HG03575 (cell line): ENCODE results near the gene GGTA1.
"Not testable (repeated sequence)": the region's sequence is repeated elsewhere in the genome, so short reads cannot be mapped to it uniquely, and the experiment has no call there.

ENCODE experiments used
- ATAC-seq: cut with Tn5 transposase; IDR thresholded peaks from one replicate; pipeline ENCODE4 v1.9.1; 2021; ENCODE audit not compliant: unreplicated experiment, insufficient number of reproducible peaks, low FRiP score; ENCODE audit errors: extremely low read depth

The GGTA1 gene

GRCh38 chr9:121472446-121472845 is 27.2 kb downstream of the GGTA1 start:
- no peak for ATAC-seq

DNA sequence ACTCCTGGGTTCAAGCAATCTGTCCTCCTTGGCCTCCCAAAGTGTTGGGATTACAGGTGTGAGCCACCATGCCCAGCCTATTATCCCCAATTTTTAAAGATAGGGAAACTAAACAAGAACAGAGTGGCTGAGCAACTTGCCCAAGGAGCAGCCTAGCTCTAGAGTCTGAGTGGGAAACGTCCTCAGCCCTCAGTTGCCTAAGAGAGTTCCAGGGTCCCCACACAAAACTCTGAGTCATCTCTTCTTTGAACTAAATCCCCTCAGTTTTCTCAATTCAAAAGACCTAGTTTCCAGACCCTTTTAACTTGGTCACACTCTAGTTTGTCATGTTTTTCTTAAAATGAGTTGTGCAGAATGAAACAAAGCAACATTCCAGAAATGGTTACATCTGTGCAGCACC is 33.5 kb downstream of the GGTA1 start:
- no peak for ATAC-seq

GRCh38 chr9:121464968-121465367 is 34.7 kb downstream of the GGTA1 start:
- ATAC-seq: no peak

- no peak for ATAC-seq
Observed at GRCh38 chr9:121463026-121463807, 36.4 kb downstream of the GGTA1 start.

DNA sequence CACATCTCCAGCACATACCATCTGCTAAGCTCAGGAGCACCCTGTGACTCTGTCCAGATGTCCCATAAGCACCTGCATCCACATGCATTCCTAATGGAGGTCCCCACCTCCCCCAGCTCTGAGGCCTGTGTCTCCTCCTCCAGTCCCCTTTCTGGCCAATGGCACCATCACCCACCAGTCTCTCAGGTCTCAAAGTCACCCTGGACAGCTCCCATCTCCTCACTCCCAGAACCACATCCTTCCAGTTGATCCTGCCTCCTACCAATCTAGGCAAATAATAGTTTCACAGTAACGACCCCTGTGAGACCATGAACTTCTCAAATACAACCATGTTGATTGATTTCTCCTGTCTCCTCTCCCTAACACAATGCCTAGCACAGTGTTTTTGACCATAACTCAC is 40.1 kb downstream of the GGTA1 start:
- ATAC-seq: no peak

DNA sequence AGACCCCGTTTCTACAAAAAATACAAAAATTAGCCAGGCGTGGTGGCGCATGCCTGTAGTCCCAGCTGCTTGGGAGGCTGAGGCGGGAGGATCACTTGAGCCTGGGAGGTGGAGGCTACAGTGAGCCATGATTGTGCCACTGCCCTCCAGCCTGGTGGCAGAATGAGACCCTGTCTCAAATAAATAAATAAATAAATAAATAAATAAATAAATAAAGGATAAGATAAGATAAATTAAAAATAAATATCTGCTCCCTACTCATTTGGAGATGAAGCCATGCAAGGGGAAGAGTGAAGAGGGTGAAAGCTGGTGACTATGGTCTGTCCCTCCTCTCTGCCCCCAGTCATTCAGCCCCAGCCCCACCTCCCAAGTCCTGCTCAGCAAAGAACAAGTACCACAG is 41.2 kb downstream of the GGTA1 start:
- ATAC-seq: not testable (repeated sequence)

DNA sequence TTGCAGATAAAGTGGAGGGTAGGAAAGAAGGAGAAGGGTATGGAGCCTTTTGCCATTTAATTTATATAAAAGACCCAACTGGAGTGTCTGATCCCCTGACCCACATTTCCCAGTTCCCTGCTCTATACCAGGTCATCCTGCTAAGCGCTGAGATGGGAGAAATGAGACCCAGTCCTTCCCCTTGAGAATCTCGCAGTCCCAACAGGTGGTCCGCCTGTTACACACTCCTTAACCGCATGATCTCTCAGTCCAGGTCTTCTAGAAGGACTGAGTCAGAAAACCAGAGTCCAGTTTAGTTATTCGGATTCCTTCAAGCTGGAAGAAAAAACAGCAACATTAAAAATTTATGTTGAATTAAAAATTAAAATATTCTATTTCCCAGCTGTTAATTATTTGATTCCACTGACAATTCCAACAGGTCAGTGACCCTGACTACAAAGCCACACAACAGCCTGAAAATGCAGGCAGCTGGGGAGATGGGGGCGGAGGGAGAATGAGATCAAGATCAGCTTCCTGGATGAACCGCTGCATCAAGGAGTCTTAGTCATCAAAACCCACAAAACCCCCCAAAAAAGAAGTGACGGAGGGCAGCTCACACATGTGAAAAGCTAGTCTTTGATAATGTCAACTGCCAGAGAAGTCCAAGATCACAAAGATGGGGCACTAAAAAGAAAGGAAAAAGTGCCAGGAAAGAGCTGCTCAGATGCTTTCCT is 44.0 kb downstream of the GGTA1 start:
- no peak for ATAC-seq

DNA sequence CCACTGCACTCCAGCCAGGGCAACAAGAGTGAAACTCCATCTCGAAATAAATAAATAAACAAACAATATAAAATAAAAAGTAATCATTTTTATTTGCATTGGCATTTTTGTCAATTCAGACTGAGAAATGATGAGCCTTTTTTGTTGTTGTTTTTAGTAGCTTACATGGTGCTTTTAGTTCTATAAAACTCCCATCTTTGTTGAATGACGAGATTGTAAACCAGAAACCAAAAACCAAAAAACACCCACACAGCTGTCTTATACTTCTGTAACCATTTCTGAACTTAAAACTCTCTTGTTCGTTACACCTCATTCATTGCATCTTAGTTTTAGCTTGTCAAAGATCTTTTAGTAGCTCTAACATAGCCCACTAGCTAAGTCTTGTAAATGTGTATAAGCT is 44.7 kb downstream of the GGTA1 start:
- no peak for ATAC-seq

DNA sequence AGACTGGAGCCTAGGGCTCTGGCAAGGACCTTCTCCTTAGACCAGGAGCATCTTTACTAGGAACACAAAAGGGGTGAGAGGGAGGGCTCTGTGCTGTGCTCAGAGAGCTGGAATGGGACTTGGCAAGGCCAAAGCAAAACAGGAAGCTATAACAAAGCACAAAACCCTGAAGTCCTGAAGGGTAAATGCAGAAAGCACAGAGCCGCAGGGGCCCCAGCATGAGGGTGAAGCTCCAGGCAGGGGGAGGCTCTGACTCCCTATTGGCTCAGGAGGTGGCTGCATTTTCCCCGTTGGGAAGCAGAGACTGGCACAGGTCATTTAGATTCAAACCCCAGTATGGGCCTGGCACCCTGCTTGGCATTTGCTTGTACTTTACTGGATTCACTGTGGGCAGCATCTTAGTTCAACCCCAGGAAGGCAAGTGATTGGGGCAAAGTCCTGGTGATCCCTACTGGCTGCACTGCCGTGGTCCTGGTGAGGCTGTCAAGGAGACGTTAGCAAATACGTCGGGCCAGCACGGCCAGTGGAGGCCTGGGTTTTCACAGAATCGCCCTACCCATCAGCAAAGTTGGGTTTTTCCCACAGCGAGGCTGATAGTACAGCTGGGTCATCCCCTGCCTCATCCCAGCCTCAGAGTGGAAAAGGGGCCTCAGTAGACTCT is 46.3 kb downstream of the GGTA1 start:
- ATAC-seq: no peak

- ATAC-seq: no peak
Observed at GRCh38 chr9:121452085-121452484, 47.6 kb downstream of the GGTA1 start.

DNA sequence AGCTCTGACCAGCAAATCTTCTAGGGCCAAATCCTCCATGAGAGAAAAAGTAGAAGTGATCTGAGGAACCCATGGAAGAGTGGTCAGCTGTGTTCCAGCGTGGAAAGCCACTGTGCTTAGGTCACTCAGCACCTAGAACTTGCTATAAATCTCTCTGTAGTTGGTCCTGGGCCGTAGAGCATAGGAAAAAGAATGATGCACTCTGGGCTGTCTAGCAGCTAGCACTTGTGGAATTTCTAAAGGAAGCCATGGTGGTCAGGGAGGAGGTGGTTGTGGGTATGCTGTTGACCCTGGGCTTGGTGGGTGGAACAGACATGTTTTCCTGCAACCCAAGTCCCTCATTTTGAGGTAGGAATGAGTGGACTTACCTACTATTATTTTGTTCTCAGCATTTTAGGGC is 48.1 kb downstream of the GGTA1 start:
- no peak for ATAC-seq

GRCh38 chr9:121450241-121450640 is 49.4 kb downstream of the GGTA1 start:
- ATAC-seq: no peak

GRCh38 chr9:121449786-121450185 is 49.9 kb downstream of the GGTA1 start:
- no peak for ATAC-seq

DNA sequence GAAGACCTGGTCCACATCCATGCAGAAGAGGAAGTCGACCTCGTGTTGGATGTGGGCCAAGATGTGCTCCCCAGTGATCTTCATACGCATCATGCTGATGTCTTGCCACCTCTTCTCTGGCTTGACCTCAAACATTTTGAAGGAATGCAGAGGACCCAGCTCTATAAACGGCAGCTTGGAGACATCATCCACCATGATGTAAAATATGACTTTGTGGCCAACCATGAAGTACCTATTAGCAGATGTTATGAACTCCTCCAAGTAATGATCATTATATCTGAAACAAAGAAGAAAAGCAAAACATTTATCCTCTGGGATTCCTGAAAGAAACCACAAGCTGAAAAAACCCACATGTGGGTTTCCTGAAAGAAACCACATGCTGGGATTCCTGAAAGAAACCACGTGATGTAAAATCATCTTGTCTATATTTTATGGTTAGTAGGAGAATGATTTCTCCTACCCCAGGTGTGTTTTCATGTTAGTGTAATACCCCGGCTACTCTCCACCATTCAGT is 52.3 kb downstream of the GGTA1 start:
- no peak for ATAC-seq

GRCh38 chr9:121445986-121446385 is 53.7 kb downstream of the GGTA1 start:
- ATAC-seq: no peak

GRCh38 chr9:121443981-121444380 is 55.7 kb downstream of the GGTA1 start:
- no peak for ATAC-seq

GRCh38 chr9:121441165-121441564 is 58.5 kb downstream of the GGTA1 start:
- no peak for ATAC-seq

DNA sequence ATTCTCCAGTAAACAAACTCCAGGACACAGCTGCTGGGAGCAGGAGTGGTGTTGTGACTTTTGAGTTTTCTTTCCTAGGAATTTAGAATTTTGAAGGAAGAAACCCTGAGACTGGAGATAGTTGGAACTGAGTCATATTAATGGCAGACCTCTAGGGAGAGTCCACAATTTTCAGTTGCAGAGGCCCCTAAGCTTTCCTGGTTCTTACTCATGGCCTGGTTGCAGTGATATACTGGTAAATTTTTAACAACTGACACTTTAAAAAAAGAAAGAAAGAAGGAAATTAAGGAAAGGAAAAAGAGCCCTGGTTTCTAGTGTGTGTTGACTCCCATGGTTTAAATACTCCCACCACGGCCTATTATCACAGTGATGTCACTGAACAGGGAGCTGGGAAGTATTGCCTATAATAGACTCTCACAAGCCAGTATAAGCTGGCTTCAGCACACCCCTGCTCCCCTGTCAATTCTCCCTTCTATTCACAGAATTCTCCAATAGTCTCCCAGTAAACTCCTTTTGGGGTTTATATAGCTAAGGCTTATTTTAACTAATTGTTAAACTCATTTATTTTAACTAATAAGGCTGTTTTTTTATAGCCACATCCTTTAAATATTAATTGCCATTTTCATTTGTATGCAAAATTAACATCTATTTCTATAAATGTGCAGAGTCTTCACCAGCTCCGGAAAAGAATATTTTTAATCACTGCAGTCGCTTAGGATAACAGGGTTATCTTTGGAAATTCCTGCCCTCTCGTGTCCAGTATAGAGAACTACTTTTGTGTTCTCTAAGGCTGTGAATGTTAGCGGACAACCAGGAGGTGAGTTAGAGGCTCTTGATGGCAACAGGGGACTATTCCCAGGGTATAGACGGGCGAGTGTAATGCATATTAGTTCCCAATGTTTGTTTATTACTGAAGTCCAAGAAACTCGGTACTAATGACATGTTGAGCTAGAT is 59.7 kb downstream of the GGTA1 start:
- no peak for ATAC-seq

GRCh38 chr9:121439016-121439415 is 60.6 kb downstream of the GGTA1 start:
- no peak for ATAC-seq
